LNCAP (cell line): Measurements from ENCODE around the gene RNF123.
A peak's percentile ranks its signal among the peaks of the same experiment; 100 is the strongest.

ENCODE experiments used
- CTCF ChIP-seq: fragments of 450-650 bp; IDR thresholded peaks from 2 replicates; pipeline ENCODE4 v1.5.1; 2017; ENCODE audit warnings: mild to moderate bottlenecking

Gene RNF123

GRCh38 chr3:49717211-49717958 lies 28.0 kb downstream of the RNF123 start:
- TF ChIP-seq CTCF: no peak

- no peak for TF ChIP-seq CTCF
Measured at GRCh38 chr3:49717959-49718857, 28.9 kb downstream of the RNF123 start.

- TF ChIP-seq CTCF: no peak
Measured at GRCh38 chr3:49718858-49719213, 29.5 kb downstream of the RNF123 start.

- TF ChIP-seq CTCF: peak; percentile 16; the same call in 1 of the 2 replicates
Measured at GRCh38 chr3:49719214-49719884, 30.0 kb downstream of the RNF123 start, which contains the start of gene AMIGO3. AMIGO3 (minus strand) TSS chr3:49719684; CDS start chr3:49719465, 219 bp downstream.

- no peak for TF ChIP-seq CTCF
Measured at GRCh38 chr3:49720855-49721595, 31.7 kb downstream of the RNF123 start.

GRCh38 chr3:49721596-49721895 lies 32.2 kb downstream of the RNF123 start:
- TF ChIP-seq CTCF: no peak
